Small intestine (tissue), 16 donors: ENCODE data around the gene NKD2. TPM values are rescaled to one million over a fixed set of nuclear protein-coding genes. Genes with fewer than 3 reads are reported as not detected.

Experiments
- DNase-seq, 2 donors: peaks; one replicate each; pipeline versions ENCODE4 v3.0.0 to v3.0.0-alpha.2; 2013
- FAIRE-seq: peaks from 2 replicates; lab custom pipeline; 2012; peaks lifted over from hg19 to GRCh38; lab: Jason Lieb, UNC
- H3K27ac ChIP-seq, 3 donors: one replicate each; pipeline ENCODE4 v1.5.1; 2013; ENCODE audit warnings: low read length in 2 of 3, mild to moderate bottlenecking in 2 of 3, control low read depth in 1 of 3, inconsistent platforms in 1 of 3, low read depth in 1 of 3, moderate library complexity in 1 of 3
- H3K27me3 ChIP-seq, 3 donors: one replicate each; pipeline ENCODE4 v1.6.1; 2013; ENCODE audit warnings: low read length in 3 of 3, inconsistent platforms in 1 of 3; ENCODE audit not compliant: control insufficient read depth in 3 of 3, insufficient read depth in 3 of 3
- H3K36me3 ChIP-seq, 3 donors: one replicate each; pipeline ENCODE4 v1.6.1; 2013; ENCODE audit warnings: low read length in 3 of 3, inconsistent platforms in 1 of 3, low read depth in 1 of 3, mild to moderate bottlenecking in 1 of 3, moderate library complexity in 1 of 3; ENCODE audit not compliant: control insufficient read depth in 3 of 3, insufficient read depth in 2 of 3
- H3K4me1 ChIP-seq, 3 donors: one replicate each; pipeline ENCODE4 v1.6.1; 2013; ENCODE audit warnings: low read length in 2 of 3, inconsistent platforms in 1 of 3, low read depth in 1 of 3, mild to moderate bottlenecking in 1 of 3, moderate library complexity in 1 of 3; ENCODE audit not compliant: control insufficient read depth in 3 of 3, insufficient read depth in 2 of 3
- H3K4me3 ChIP-seq, 3 donors: one replicate each; pipeline ENCODE4 v1.5.1; 2013; ENCODE audit warnings: low read length in 3 of 3, control low read depth in 1 of 3, inconsistent platforms in 1 of 3, low read depth in 1 of 3, mild to moderate bottlenecking in 1 of 3, moderate library complexity in 1 of 3
- H3K9me3 ChIP-seq, 2 donors: one replicate each; pipeline ENCODE4 v1.6.1; 2013; ENCODE audit warnings: low read depth in 1 of 2, low read length in 1 of 2; ENCODE audit not compliant: control insufficient read depth in 2 of 2, insufficient read depth in 1 of 2
- WGBS, 3 donors: extraction: QIAGEN DNeasy Blood & Tissue Kit; methylation state at CpG; one replicate each; pipeline ENCODE4 v1.1.7; 2013; 5-methylcytosine and 5-hydroxymethylcytosine counted together
- long read RNA-seq, 10 donors: transcript quantifications; one replicate each; lab custom pipeline, GENCODE V29; 2026
- polyA plus RNA-seq, 4 donors: library from polyadenylated mRNA; stranded (reverse) in 3 of 4; unstranded in 1 of 4; fragments of 200-250 nt in 3 of 4; fragments of 120-200 nt in 1 of 4; gene quantifications; one replicate each; pipeline versions ENCODE4 v1.2.1 to v1.2.3, GENCODE V29; 2013
- donor health status: healthy with polysubstance abuse.
- donor health status: control.
- donor health status: control.
- donor health status: Bipolar disorder and iron deficiency.
- donor health status: healthy.

NKD2 gene
- polyA plus RNA-seq = 10 to 100 TPM in 1 of 4 donors, 1 to 10 TPM in 1, under 1 TPM in 2; 0.22 to 11.9 (median 2.2) TPM
- long read RNA-seq, donor 1, partial matches to known transcripts = 0 of 3 reads
- long read RNA-seq, donor 1, other reads (novel, unspliced or antisense) = 0 of 3 reads
- long read RNA-seq, donor 2, partial matches to known transcripts = 0 of 1 reads
- long read RNA-seq, donor 2, other reads (novel, unspliced or antisense) = 0 of 1 reads
- long read RNA-seq, donor 3, partial matches to known transcripts = 0 of 1 reads
- long read RNA-seq, donor 3, other reads (novel, unspliced or antisense) = 0 of 1 reads
- long read RNA-seq, donor 4 = 0 reads
- long read RNA-seq, donor 5, partial matches to known transcripts = 0 of 1 reads
- long read RNA-seq, donor 5, other reads (novel, unspliced or antisense) = 0 of 1 reads
- long read RNA-seq, donor 6, partial matches to known transcripts = 0 of 2 reads
- long read RNA-seq, donor 6, other reads (novel, unspliced or antisense) = 0 of 2 reads
- long read RNA-seq, donor 7, partial matches to known transcripts = 0 of 4 reads
- long read RNA-seq, donor 7, other reads (novel, unspliced or antisense) = 0 of 4 reads
- long read RNA-seq, donor 8, partial matches to known transcripts = 0 of 1 reads
- long read RNA-seq, donor 8, other reads (novel, unspliced or antisense) = 0 of 1 reads
- long read RNA-seq, donor 9, partial matches to known transcripts = 0 of 1 reads
- long read RNA-seq, donor 9, other reads (novel, unspliced or antisense) = 0 of 1 reads
- long read RNA-seq, donor 10 = 0 reads

DNA sequence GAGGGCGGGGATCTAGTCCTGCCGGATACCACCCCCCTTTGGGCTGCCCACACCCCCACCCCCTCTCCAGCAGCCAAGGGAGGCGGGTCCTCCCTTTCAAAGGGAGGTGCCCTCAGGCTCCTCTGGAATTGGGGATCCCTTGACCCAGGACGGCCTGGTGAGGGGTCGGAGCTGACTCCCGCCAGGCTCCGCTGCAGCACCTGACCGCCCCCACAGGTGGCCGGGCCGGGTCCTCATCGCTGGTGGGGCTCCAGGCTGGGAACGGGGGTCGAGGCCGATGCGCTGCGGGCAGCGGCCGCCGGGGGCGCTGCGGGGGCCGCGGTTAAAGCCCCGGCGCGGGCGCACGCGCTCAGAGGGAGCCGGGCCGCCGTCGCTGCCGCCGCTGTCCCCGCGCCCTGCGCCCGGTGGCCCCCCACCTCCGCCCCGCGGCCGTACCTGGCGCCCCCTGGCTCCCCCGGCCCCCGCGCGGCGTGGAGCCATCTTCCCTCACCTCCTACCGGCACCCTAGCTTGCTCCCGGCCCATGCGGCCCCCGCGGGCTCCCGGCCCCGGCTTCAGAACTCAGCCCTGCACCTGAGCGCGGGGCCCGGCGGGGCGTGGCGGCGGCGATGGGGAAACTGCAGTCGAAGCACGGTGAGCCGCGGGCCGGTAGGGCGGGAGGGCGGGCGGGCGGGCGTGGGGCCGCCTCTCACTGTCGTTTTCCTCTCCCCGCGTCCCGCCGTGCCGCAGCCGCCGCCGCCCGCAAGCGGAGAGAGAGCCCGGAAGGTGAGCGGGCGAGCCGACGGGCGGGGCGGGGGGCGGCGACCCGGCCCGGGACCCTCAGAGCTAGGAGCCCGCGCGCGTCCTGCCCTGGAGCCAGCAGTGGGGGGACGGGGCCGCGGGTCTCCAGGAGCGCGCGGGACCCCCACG is at the start of gene NKD2:
TSS of gene NKD2 (plus strand) at position 352 of the 908 bp plus-strand sequence. CDS start at position 608, 256 bp downstream.
- H3K4me3 ChIP-seq = peak within 1 kb of the TSS; percentile 26 to 42 (median 29)
- DNase-seq (peak in 1 of 2 donors; percentile 80), FAIRE-seq (no peak)
- H3K9me3 ChIP-seq = no peaks in the 10 kb centered on the region
- no peak within 1 kb of the TSS for H3K27ac ChIP-seq
- H3K27me3 ChIP-seq = peaks cover 4 to 17% (median 16%) of the 10 kb centered on the region in 3 donors
- H3K4me1 ChIP-seq = peaks cover 0 to 52% (median 0%) of the 10 kb centered on the region in 3 donors
- H3K36me3 ChIP-seq = peaks cover 0 to 29% (median 0%) of the 10 kb centered on the region in 3 donors
- 1 to 3% (median 1%) methylated on average over 43 to 108 of the region's 108 CpGs for WGBS, 3 donors

GRCh38 chr5:959581-960531 is 48.7 kb upstream of the NKD2 start:
- Histone ChIP-seq H3K4me3 (no peak overlapping the region), H3K36me3 (no peaks in the 10 kb centered on the region), H3K27me3 (peaks cover 0 to 3% (median 3%) of the 10 kb centered on the region in 3 donors), H3K9me3 (no peaks in the 10 kb centered on the region), H3K4me1 (peaks cover 0 to 31% (median 5%) of the 10 kb centered on the region in 3 donors), H3K27ac (no peak overlapping the region)
- WGBS, 3 donors = 67 to 85% (median 78%) methylated on average over 37 to 47 of the region's 47 CpGs
- FAIRE-seq (no peak), DNase-seq (no peak)

GRCh38 chr5:960551-960950 is 48.1 kb upstream of the NKD2 start:
- H3K27me3 ChIP-seq = peaks cover 0 to 5% (median 3%) of the 10 kb centered on the region in 3 donors
- DNase-seq (no peak), FAIRE-seq (no peak)
- no peaks in the 10 kb centered on the region for H3K9me3 ChIP-seq
- peaks cover 0 to 31% (median 5%) of the 10 kb centered on the region in 3 donors for H3K4me1 ChIP-seq
- H3K36me3 ChIP-seq = no peaks in the 10 kb centered on the region
- no peak overlapping the region for H3K27ac ChIP-seq
- H3K4me3 ChIP-seq = no peak overlapping the region
- WGBS, 3 donors = 64 to 74% (median 65%) methylated on average over 7 of the region's 7 CpGs

DNA sequence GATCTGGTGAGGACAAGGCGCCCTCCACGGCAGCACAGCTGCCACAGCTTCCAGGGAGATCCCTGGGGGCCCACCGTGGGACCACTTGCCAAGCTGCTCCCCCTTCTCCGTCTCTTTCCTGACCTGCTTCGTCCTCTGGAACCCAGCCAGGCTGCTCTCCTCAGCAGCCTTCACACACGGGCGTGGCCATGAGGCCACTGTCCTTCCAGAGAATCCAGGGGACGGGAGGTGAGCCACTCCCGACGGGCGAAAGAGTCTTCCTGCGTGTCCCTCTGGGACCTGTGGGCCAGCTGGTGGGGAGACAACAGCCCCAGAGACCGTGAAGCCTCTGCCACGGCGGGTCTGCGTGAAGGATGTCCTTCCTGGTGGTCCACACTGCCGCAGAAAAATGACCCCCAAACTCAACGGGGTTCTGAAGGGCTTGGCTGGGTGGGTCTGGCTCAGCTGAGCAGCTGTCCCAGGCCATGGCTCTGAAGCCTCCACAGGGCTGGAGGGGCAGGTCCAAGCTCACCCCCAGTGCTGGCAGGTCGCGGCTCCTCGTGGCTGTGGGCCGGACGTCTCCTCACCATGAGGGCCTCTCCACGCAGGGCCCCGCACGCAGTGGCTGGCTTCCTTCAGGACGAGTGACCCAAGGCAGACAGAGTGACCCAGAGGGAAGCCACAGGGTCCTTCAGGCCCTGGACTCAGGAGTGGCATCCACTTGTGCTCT is 47.4 kb upstream of the NKD2 start:
- 61 to 74% (median 72%) methylated on average over 25 to 27 of the region's 27 CpGs for WGBS, 3 donors
- Histone ChIP-seq H3K4me1 (peaks cover 0 to 31% (median 5%) of the 10 kb centered on the region in 3 donors), H3K4me3 (no peak overlapping the region), H3K9me3 (no peaks in the 10 kb centered on the region), H3K27me3 (peaks cover 0 to 3% (median 3%) of the 10 kb centered on the region in 3 donors), H3K36me3 (no peaks in the 10 kb centered on the region), H3K27ac (no peak overlapping the region)
- FAIRE-seq = no peak
- DNase-seq = no peak

DNA sequence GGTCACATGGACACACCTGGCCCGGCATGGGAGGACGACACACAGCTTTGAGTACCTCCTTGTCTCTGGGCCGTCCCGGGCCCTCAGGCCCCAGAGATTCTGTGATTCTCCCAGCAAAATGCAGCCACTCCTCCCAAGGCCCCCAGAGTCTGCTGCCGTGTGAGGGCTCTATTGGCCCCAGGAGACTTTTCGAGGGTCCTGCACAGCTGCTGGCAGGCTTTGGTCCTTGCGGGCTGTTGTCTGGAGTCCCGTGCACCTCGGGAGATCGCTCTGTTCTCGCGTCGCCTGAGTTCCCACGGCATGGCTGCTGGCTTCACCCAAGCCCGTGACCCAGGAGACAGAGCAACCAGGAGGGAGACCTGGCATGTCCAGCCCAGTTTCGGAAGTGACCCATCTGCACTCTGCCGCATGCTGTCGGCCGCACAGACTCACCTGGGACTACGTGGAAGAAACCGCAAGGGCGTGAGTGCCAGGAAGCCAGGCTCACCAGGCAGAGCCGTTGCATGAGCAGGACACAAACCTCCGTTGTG is 46.8 kb upstream of the NKD2 start:
- 87 to 90% (median 88%) methylated on average over 24 of the region's 24 CpGs for WGBS, 3 donors
- H3K9me3 ChIP-seq = peaks cover 0 to under 1% of the 10 kb centered on the region in 2 donors
- H3K27me3 ChIP-seq = peaks cover 0 to 3% (median 3%) of the 10 kb centered on the region in 3 donors
- H3K4me1 ChIP-seq = peaks cover 0 to 24% (median 3%) of the 10 kb centered on the region in 3 donors
- no peak overlapping the region for H3K27ac ChIP-seq
- H3K4me3 ChIP-seq = no peak overlapping the region
- H3K36me3 ChIP-seq = no peaks in the 10 kb centered on the region
- FAIRE-seq (no peak), DNase-seq (no peak)

GRCh38 chr5:962386-962785 is 46.2 kb upstream of the NKD2 start:
- H3K4me3 ChIP-seq = no peak overlapping the region
- DNase-seq (no peak), FAIRE-seq (no peak)
- H3K27me3 ChIP-seq = peaks cover 0 to 3% (median 3%) of the 10 kb centered on the region in 3 donors
- WGBS, 3 donors = 76 to 90% (median 82%) methylated on average over 15 of the region's 15 CpGs
- no peak overlapping the region for H3K27ac ChIP-seq
- peaks cover 0 to 20% (median 0%) of the 10 kb centered on the region in 3 donors for H3K4me1 ChIP-seq
- H3K36me3 ChIP-seq = no peaks in the 10 kb centered on the region
- H3K9me3 ChIP-seq = peaks cover 0 to 5% of the 10 kb centered on the region in 2 donors
